A549 (cell line): ENCODE measurements around the gene MED26. TPM values are rescaled to one million over a fixed set of nuclear protein-coding genes. Genes with fewer than 3 reads are reported as not detected.
A peak's percentile ranks its signal among the peaks of the same experiment; 100 is the strongest.

Experiments
- ATAC-seq, 2 experiments: fragments of 200-7000 bp in 1 of 2; fragments of >200 bp in 1 of 2; cut with Nextera tagmentation in 1 of 2; cut with Tn5 transposase in 1 of 2; 3 replicates each; pipeline versions ENCODE4 v1.8.0 to v1.9.1; 2018 to 2020; ENCODE audit warnings: mild to moderate bottlenecking in 1 of 2, moderate library complexity in 1 of 2
- CTCF ChIA-PET: fragments of 300-600 bp; sonication (Branson Sonifier 250); formaldehyde crosslinking; extraction: SDS; loops from one replicate; lab custom pipeline; 2021; ENCODE audit warnings: antibody characterized with exemption, inconsistent platforms; lab: Yijun Ruan, JAX
- POLR2A ChIA-PET: fragments of 350-600 bp; formaldehyde crosslinking; extraction: SDS; loops from one replicate; lab custom pipeline; 2021; ENCODE audit warnings: antibody characterized with exemption, inconsistent platforms; lab: Yijun Ruan, JAX
- DNase-seq, 2 experiments: peaks; one replicate each; pipeline versions ENCODE4 v3.0.0 to v3.0.0-alpha.2; 2011 to 2016; ENCODE audit warnings: low read depth in 1 of 2, low spot score in 1 of 2
- FAIRE-seq: peaks from 2 replicates; lab custom pipeline; 2011; peaks lifted over from hg19 to GRCh38; lab: Jason Lieb, UNC
- H3K27ac ChIP-seq, 2 experiments: fragments of >200 bp; sonication (Bioruptor Twin); formaldehyde crosslinking; 3 replicates each; pipeline ENCODE4 v1.5.1; 2016 to 2017
- H3K4me1 ChIP-seq: fragments of >200 bp; sonication (Bioruptor Twin); formaldehyde crosslinking; 3 replicates; pipeline ENCODE4 v1.6.1; 2016
- H3K4me2 ChIP-seq: fragments of >200 bp; sonication (Bioruptor Twin); formaldehyde crosslinking; 3 replicates; pipeline ENCODE4 v1.6.1; 2016
- H3K4me3 ChIP-seq: fragments of >200 bp; sonication (Bioruptor Twin); formaldehyde crosslinking; 3 replicates; pipeline ENCODE4 v1.5.1; 2016
- H3K9me3 ChIP-seq: fragments of >200 bp; sonication (Bioruptor Twin); formaldehyde crosslinking; 3 replicates; pipeline ENCODE4 v1.6.1; 2016
- BHLHE40 ChIP-seq: IDR thresholded peaks from 2 replicates; pipeline ENCODE4 v1.6.1; 2012; ENCODE audit warnings: low read depth, low read length, inconsistent platforms
- CEBPB ChIP-seq, 2 experiments: fragments of >200 bp in 1 of 2; sonication (Bioruptor Twin) in 1 of 2; formaldehyde crosslinking in 1 of 2; IDR thresholded peaks; 2 replicates each; pipeline ENCODE4 v1.6.1; 2012 to 2016
- CHD2 ChIP-seq: fragments of 150-350 bp; IDR thresholded peaks from 2 replicates; pipeline ENCODE4 v1.6.1; 2014; ENCODE audit warnings: low read length; ENCODE audit not compliant: partially characterized antibody
- CTCF ChIP-seq: fragments of >200 bp; sonication (Bioruptor Twin); formaldehyde crosslinking; IDR thresholded peaks from 3 replicates; pipeline ENCODE4 v1.5.1; 2016
- HDAC2 ChIP-seq: fragments of 200-600 bp; sonication (generic); IDR thresholded peaks from 2 replicates; pipeline ENCODE4 v1.6.1; 2016
- HMGXB4 ChIP-seq: fragments of 250-450 bp; sonication (Bioruptor Pico); IDR thresholded peaks from 2 replicates; pipeline ENCODE4 v1.5.0; 2021; ENCODE audit warnings: mild to moderate bottlenecking, moderate library complexity, borderline replicate concordance
- MAX ChIP-seq: IDR thresholded peaks from 2 replicates; pipeline ENCODE4 v1.6.1; 2012
- MAZ ChIP-seq: fragments of 150-350 bp; IDR thresholded peaks from 2 replicates; pipeline ENCODE4 v1.6.1; 2014; ENCODE audit warnings: antibody characterized with exemption, low read depth, low read length, borderline replicate concordance
- MYC ChIP-seq: IDR thresholded peaks from 2 replicates; pipeline ENCODE4 v1.6.1; 2012; ENCODE audit warnings: mild to moderate bottlenecking, inconsistent platforms, low read length, improper control_type of control experiment, borderline replicate concordance
- NFE2L2 ChIP-seq: fragments of 150-350 bp; conservative IDR thresholded peaks from 2 replicates; pipeline ENCODE4 v1.6.1; 2014; ENCODE audit warnings: low read length
- NR3C1 ChIP-seq: fragments of >200 bp; sonication (Bioruptor Twin); formaldehyde crosslinking; IDR thresholded peaks from 3 replicates; pipeline ENCODE4 v1.6.1; 2017
- REST ChIP-seq: fragments of 200-600 bp; sonication (generic); IDR thresholded peaks from 2 replicates; pipeline ENCODE4 v1.6.1; 2016; ENCODE audit warnings: antibody characterized with exemption, mild to moderate bottlenecking, moderate library complexity
- TFCP2L1 ChIP-seq: fragments of 250-450 bp; sonication (Bioruptor Pico); IDR thresholded peaks from 2 replicates; pipeline ENCODE4 v1.5.0; 2021; ENCODE audit warnings: mild to moderate bottlenecking
- WGBS: methylation state at CpG from one replicate; pipeline ENCODE4 v1.1.6; 2017; ENCODE audit errors: missing lambda C conversion rate; 5-methylcytosine and 5-hydroxymethylcytosine counted together
- polyA plus RNA-seq, 4 experiments: library from polyadenylated mRNA; depleted of rRNA in 3 of 4; stranded (reverse); fragments of >200 nt; fragmentation: RNase III in 1 of 4; extraction: RNeasy Plus Mini Kit Qiagen cat#74134 plus additional on column Dnase treatment in 1 of 4; gene quantifications; 2 replicates in 3 of 4; 3 replicates in 1 of 4; pipeline ENCODE4 v1.2.3, GENCODE V29; 2011 to 2017

MED26 gene
- polyA plus RNA-seq, 2 of the 4 experiments (the other 2 are of a cell fraction), result 2.4 to 3.6 TPM

- TF ChIP-seq MAX (no peak), TFCP2L1 (CRISPR knock-in tag) (no peak), MAZ (no peak), MYC (no peak)
- TF ChIP-seq, all 56 proteins: peak for 0
These were observed 18.3 kb downstream of the MED26 start (continued) for GRCh38 chr19:16609511-16610200.

- WGBS, result 97% methylated on average over 1 of the region's 1 CpG
- H3K4me1 ChIP-seq, result peaks cover 5% of the 10 kb centered on the region
- TF ChIP-seq BHLHE40 (no peak), HMGXB4 (CRISPR knock-in tag) (no peak), NFE2L2 (no peak)
- TF ChIP-seq, all 56 proteins: peak for 0
- Histone ChIP-seq H3K4me3 (no peak overlapping the region), H3K4me2 (no peak overlapping the region), H3K9me3 (no peaks in the 10 kb centered on the region), H3K27ac (no peak overlapping the region; a peak in 1 of 6 replicates)
- ChIA-PET POLR2A (no interaction called here), CTCF (interaction anchor here (0.6 kb wide), 1 partner anchor 106 kb away, joined by 5 read pairs; no protein-coding TSS in a partner anchor)
- ATAC-seq (no peak), DNase-seq (no peak), FAIRE-seq (no peak)
These were observed 19.7 kb downstream of the MED26 start for GRCh38 chr19:16608290-16608739.

- Histone ChIP-seq H3K4me3 (no peak overlapping the region), H3K27ac (peak overlapping the region in 1 of 2 experiments; percentile 11; a peak in 1 of 6 replicates), H3K4me2 (no peak overlapping the region), H3K4me1 (peaks cover 5% of the 10 kb centered on the region), H3K9me3 (no peaks in the 10 kb centered on the region)
- no peak for FAIRE-seq
- no peak for ATAC-seq
- DNase-seq, result no peak
- POLR2A ChIA-PET, result no interaction called here
- CTCF ChIA-PET, result interaction anchor here (0.6 kb wide), 1 partner anchor 107 kb away, joined by 5 read pairs; no protein-coding TSS in a partner anchor
- TF ChIP-seq CHD2 (no peak), REST (no peak), CTCF (no peak), HMGXB4 (CRISPR knock-in tag) (no peak), NR3C1 (no peak), HDAC2 (no peak), CEBPB (IDR thresholded peaks at IDR 0.05) (no peak)
- WGBS, result 95% methylated on average over 12 of the region's 12 CpGs
These were observed 20.2 kb downstream of the MED26 start for GRCh38 chr19:16607819-16608218.
